ENCODE results near the gene TMEM234.

Gene TMEM234

GRCh38 chr1:32170991-32171390, 51.2 kb downstream of the TMEM234 start:
- no peak for DNase-seq

All from NCI-H2081 treated with DMSO at 0.1 percent for 48 hours (cell line).